ENCODE data around the gene OR10G8. TPM values are rescaled to one million over a fixed set of nuclear protein-coding genes. Genes with fewer than 3 reads are reported as not detected.

The OR10G8 gene
- total RNA-seq, 1 donor from 2014 or later, result not detected

GRCh38 chr11:124074554-124074953, 48.0 kb downstream of the OR10G8 start:
- no peak for TF ChIP-seq CTCF (conservative IDR thresholded peaks at IDR 0.05)
- DNase-seq (ENCODE audit: extremely low spot score, unreplicated experiment), result no peak
- H3K4me3 Mint-ChIP-seq, result no peak overlapping the region
- H3K4me1 Mint-ChIP-seq (ENCODE audit: unreplicated experiment), result peaks cover 4% of the 10 kb centered on the region
- no peaks in the 10 kb centered on the region for H3K36me3 Mint-ChIP-seq
- no peaks in the 10 kb centered on the region for H3K9me3 Mint-ChIP-seq
- peaks cover 11% of the 10 kb centered on the region for H3K27me3 Mint-ChIP-seq
- H3K27ac Mint-ChIP-seq, result no peak overlapping the region

GRCh38 chr11:124075492-124075840, 48.9 kb downstream of the OR10G8 start:
- no peak overlapping the region for H3K27ac Mint-ChIP-seq
- peaks cover 9% of the 10 kb centered on the region for H3K27me3 Mint-ChIP-seq
- no peak for DNase-seq (ENCODE audit: extremely low spot score, unreplicated experiment)
- H3K36me3 Mint-ChIP-seq, result no peaks in the 10 kb centered on the region
- H3K4me3 Mint-ChIP-seq, result no peak overlapping the region
- peaks cover 4% of the 10 kb centered on the region for H3K4me1 Mint-ChIP-seq (ENCODE audit: unreplicated experiment)
- no peaks in the 10 kb centered on the region for H3K9me3 Mint-ChIP-seq
- no peak for TF ChIP-seq CTCF (conservative IDR thresholded peaks at IDR 0.05)

GRCh38 chr11:124075841-124076651, 49.4 kb downstream of the OR10G8 start:
- Mint-ChIP-seq H3K9me3 (no peaks in the 10 kb centered on the region), H3K27me3 (peaks cover 9% of the 10 kb centered on the region), H3K36me3 (no peaks in the 10 kb centered on the region), H3K27ac (no peak overlapping the region), H3K4me1 (ENCODE audit: unreplicated experiment) (peaks cover 4% of the 10 kb centered on the region), H3K4me3 (peak overlapping the region; percentile 65)
- no peak for DNase-seq (ENCODE audit: extremely low spot score, unreplicated experiment)
- no peak for TF ChIP-seq CTCF (conservative IDR thresholded peaks at IDR 0.05)

GRCh38 chr11:124077266-124077665, 50.7 kb downstream of the OR10G8 start:
- no peak for TF ChIP-seq CTCF (conservative IDR thresholded peaks at IDR 0.05)
- no peak for DNase-seq (ENCODE audit: extremely low spot score, unreplicated experiment)
- H3K4me3 Mint-ChIP-seq, result no peak overlapping the region

GRCh38 chr11:124078591-124078990, 52.0 kb downstream of the OR10G8 start:
- no peak for DNase-seq (ENCODE audit: extremely low spot score, unreplicated experiment)
- H3K4me3 Mint-ChIP-seq, result no peak overlapping the region
- H3K27ac Mint-ChIP-seq, result peak overlapping the region; percentile 76
- no peaks in the 10 kb centered on the region for H3K9me3 Mint-ChIP-seq
- no peaks in the 10 kb centered on the region for H3K36me3 Mint-ChIP-seq
- no peak for TF ChIP-seq CTCF (conservative IDR thresholded peaks at IDR 0.05)
- peaks cover 4% of the 10 kb centered on the region for H3K27me3 Mint-ChIP-seq
- no peaks in the 10 kb centered on the region for H3K4me1 Mint-ChIP-seq (ENCODE audit: unreplicated experiment)

More at GRCh38 chr11:124077266-124077665, 50.7 kb downstream of the OR10G8 start:
- H3K9me3 Mint-ChIP-seq, result no peaks in the 10 kb centered on the region
- peaks cover 4% of the 10 kb centered on the region for H3K27me3 Mint-ChIP-seq
- no peak overlapping the region for H3K27ac Mint-ChIP-seq
- H3K4me1 Mint-ChIP-seq (ENCODE audit: unreplicated experiment), result no peaks in the 10 kb centered on the region
- H3K36me3 Mint-ChIP-seq, result no peaks in the 10 kb centered on the region

All from type B pancreatic cell (in vitro differentiated cells).